HCT116 (cell line): ENCODE results near the gene RGS13.

ENCODE experiments used
- CTCF ChIP-seq, 3 experiments: fragments of 200-600 bp in 1 of 3; sonication (generic) in 1 of 3; IDR thresholded peaks in 2 of 3; conservative IDR thresholded peaks in 1 of 3; 2 replicates each; pipeline ENCODE4 v1.5.1; 2012 to 2017; ENCODE audit warnings: low read depth in 2 of 3, low read length in 2 of 3, antibody characterized with exemption in 1 of 3, borderline replicate concordance in 1 of 3, control low read depth in 1 of 3, mild to moderate bottlenecking in 1 of 3, mixed read lengths in 1 of 3, mixed run types in 1 of 3, moderate library complexity in 1 of 3; ENCODE audit not compliant: insufficient read depth in 1 of 3
- SP1 ChIP-seq: IDR thresholded peaks from 2 replicates; pipeline ENCODE4 v1.6.1; 2012; ENCODE audit warnings: low read depth
- TF ChIP-seq, protein P1 (sequence below): IDR thresholded peaks from 2 replicates; pipeline ENCODE4 v1.6.1; 2012

DNA sequence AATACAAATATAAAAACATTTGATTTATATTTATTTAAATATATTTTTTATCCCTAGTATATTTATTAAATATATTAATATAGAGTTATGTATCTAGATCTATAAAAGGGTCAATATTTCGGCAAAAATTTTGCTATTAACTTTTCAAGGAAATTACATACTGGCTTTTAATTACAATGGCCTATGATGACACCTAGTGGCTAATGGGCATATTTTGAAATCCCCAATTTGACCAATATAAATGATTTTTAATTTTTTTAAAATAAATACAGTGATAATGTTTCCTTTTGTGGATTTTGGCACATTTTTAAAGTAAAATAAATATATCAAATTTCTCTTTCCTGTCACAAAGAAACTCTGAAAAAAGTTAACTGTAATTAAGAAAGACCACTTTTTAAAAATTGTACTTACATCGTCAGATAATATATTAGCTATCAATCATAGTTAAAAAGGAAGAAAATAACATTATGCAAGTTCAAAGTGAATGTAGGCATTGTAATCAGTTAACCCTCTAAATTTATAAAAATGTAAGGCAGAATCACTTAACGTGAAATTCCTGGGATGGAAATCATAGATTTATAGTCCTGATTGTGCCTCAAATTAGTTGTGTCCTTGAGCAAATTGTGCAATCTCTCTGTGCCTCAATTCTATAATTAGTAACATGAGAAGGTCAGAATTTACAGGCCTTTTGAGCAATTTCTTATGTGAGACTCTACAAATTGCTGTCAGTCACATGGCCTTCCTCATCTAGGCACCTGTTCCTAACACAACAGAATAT lies 25.6 kb upstream of the RGS13 start:
- TF ChIP-seq CTCF (IDR thresholded peaks at IDR 0.05 in 2 of 3, conservative IDR thresholded peaks at IDR 0.05 in 1 of 3; ENCODE audit: borderline replicate concordance in 1 of 3, insufficient read depth in 1 of 3, low read depth in 2 of 3, low read length in 2 of 3), result peak; percentile 32 to 67 (median 36); a peak in 3 of 6 replicates
- TF ChIP-seq, protein P1, sequence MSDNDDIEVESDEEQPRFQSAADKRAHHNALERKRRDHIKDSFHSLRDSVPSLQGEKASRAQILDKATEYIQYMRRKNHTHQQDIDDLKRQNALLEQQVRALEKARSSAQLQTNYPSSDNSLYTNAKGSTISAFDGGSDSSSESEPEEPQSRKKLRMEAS, result no peak
- no peak for TF ChIP-seq SP1
